GM19240 (cell line): ENCODE data around the gene KCNAB3.

Source experiments
- DNase-seq: peaks from one replicate; pipeline ENCODE4 v3.0.0; 2011; ENCODE audit warnings: low spot score; ENCODE audit not compliant: insufficient read length

Gene KCNAB3

GRCh38 chr17:7940743-7941142 is 11.1 kb upstream of the KCNAB3 start:
- no peak for DNase-seq

- DNase-seq = no peak
These were observed 10.4 kb upstream of the KCNAB3 start for GRCh38 chr17:7940034-7940433.

- no peak for DNase-seq
These were observed 6.2 kb upstream of the KCNAB3 start for GRCh38 chr17:7935859-7936258.

GRCh38 chr17:7932949-7933348 is 3.3 kb upstream of the KCNAB3 start:
- no peak for DNase-seq

- DNase-seq = no peak
These were observed 2.8 kb upstream of the KCNAB3 start for GRCh38 chr17:7932483-7932891.

GRCh38 chr17:7931709-7932482 is 2.2 kb upstream of the KCNAB3 start, which contains the start of the genes CNTROB and TRAPPC1:
TSS of gene CNTROB (plus strand) at chr17:7932206. CDS start at chr17:7933080, 874 bp downstream.
TSS of gene TRAPPC1 (minus strand) at chr17:7931946. CDS start at chr17:7931829, 117 bp downstream.
- DNase-seq = peak; percentile 100

GRCh38 chr17:7930841-7931631 is 1.4 kb upstream of the KCNAB3 start:
- DNase-seq = no peak

GRCh38 chr17:7927596-7927995 is 2.1 kb downstream of the KCNAB3 start:
- no peak for DNase-seq

GRCh38 chr17:7922845-7923628 is 6.6 kb downstream of the KCNAB3 start:
- DNase-seq = peak; percentile 55

GRCh38 chr17:7922269-7922844 is 7.3 kb downstream of the KCNAB3 start:
- no peak for DNase-seq

- DNase-seq = no peak
These were observed 12.8 kb downstream of the KCNAB3 start for GRCh38 chr17:7916808-7917207.

GRCh38 chr17:7916385-7916682 is 13.3 kb downstream of the KCNAB3 start:
- no peak for DNase-seq

- DNase-seq = peak; percentile 59
These were observed 13.9 kb downstream of the KCNAB3 start, which contains the start of gene RNF227 for GRCh38 chr17:7915611-7916384. TSS of gene RNF227 (minus strand) at chr17:7916289. CDS start at chr17:7916195, 94 bp downstream.

- no peak for DNase-seq
These were observed 14.5 kb downstream of the KCNAB3 start for GRCh38 chr17:7915179-7915610.

GRCh38 chr17:7912927-7913524 is 16.6 kb downstream of the KCNAB3 start:
- peak; percentile 63 for DNase-seq

- DNase-seq = no peak
These were observed 18.5 kb downstream of the KCNAB3 start for GRCh38 chr17:7911116-7911515.

- no peak for DNase-seq
These were observed 18.9 kb downstream of the KCNAB3 start for GRCh38 chr17:7910711-7911110.

- DNase-seq = no peak
These were observed 19.4 kb downstream of the KCNAB3 start for GRCh38 chr17:7910281-7910680.

GRCh38 chr17:7909089-7909488 is 20.6 kb downstream of the KCNAB3 start:
- DNase-seq = no peak
